COLO829 (cell line): ENCODE data around the gene ACADS.
A peak's percentile ranks its signal among the peaks of the same experiment; 100 is the strongest.

Experiments
- DNase-seq: peaks from one replicate; pipeline ENCODE4 v3.0.0; 2012; ENCODE audit warnings: low spot score

Gene ACADS

GRCh38 chr12:120700886-120701285 is 24.7 kb upstream of the ACADS start:
- no peak for DNase-seq

GRCh38 chr12:120702637-120703036 is 23.0 kb upstream of the ACADS start:
- DNase-seq = no peak

- no peak for DNase-seq
Observed at GRCh38 chr12:120703311-120703942, 22.2 kb upstream of the ACADS start.

GRCh38 chr12:120705618-120706017 is 20.0 kb upstream of the ACADS start:
- no peak for DNase-seq

GRCh38 chr12:120706029-120706428 is 19.6 kb upstream of the ACADS start:
- DNase-seq = no peak

- DNase-seq = no peak
Observed at GRCh38 chr12:120708651-120709050, 17.0 kb upstream of the ACADS start.

- peak; percentile 46 for DNase-seq
Observed at GRCh38 chr12:120710031-120710804, 15.4 kb upstream of the ACADS start, which contains the start of gene UNC119B. UNC119B (plus strand) TSS chr12:120710458; CDS start chr12:120710475, 17 bp downstream.

GRCh38 chr12:120710805-120711296 is 14.8 kb upstream of the ACADS start:
- DNase-seq = no peak

GRCh38 chr12:120711411-120711810 is 14.2 kb upstream of the ACADS start:
- DNase-seq = no peak

- DNase-seq = no peak
Observed at GRCh38 chr12:120712610-120713009, 13.0 kb upstream of the ACADS start.

- peak; percentile 87 for DNase-seq
Observed at GRCh38 chr12:120713861-120714482, 11.7 kb upstream of the ACADS start.

- no peak for DNase-seq
Observed at GRCh38 chr12:120718055-120718454, 7.6 kb upstream of the ACADS start.

GRCh38 chr12:120719072-120719471 is 6.6 kb upstream of the ACADS start:
- no peak for DNase-seq

GRCh38 chr12:120719496-120720233 is 6.0 kb upstream of the ACADS start:
- no peak for DNase-seq

GRCh38 chr12:120720234-120720986 is 5.2 kb upstream of the ACADS start:
- DNase-seq = peak; percentile 40

- no peak for DNase-seq
Observed at GRCh38 chr12:120720987-120721801, 4.4 kb upstream of the ACADS start.

GRCh38 chr12:120721866-120722265 is 3.8 kb upstream of the ACADS start:
- no peak for DNase-seq

- DNase-seq = no peak
Observed at GRCh38 chr12:120722784-120723183, 2.8 kb upstream of the ACADS start.

GRCh38 chr12:120724720-120725119 is 906 bp upstream of the ACADS start:
- no peak for DNase-seq

GRCh38 chr12:120725151-120725658 is 421 bp upstream of the ACADS start:
- DNase-seq = no peak

- no peak for DNase-seq
Observed at GRCh38 chr12:120726510-120726793, 826 bp downstream of the ACADS start.
